HepG2 (cell line): ENCODE data around the gene MAPK8IP1. TPM values are rescaled to one million over a fixed set of nuclear protein-coding genes. Genes with fewer than 3 reads are reported as not detected.

Experiments used
- ATF7 ChIP-seq, 2 experiments: fragments of 450-650 bp in 1 of 2; sonication (generic) in 1 of 2; formaldehyde crosslinking in 1 of 2; IDR thresholded peaks; 2 replicates each; pipeline versions ENCODE4 v1.4.0 to v1.6.1; 2016 to 2020; ENCODE audit warnings: antibody characterized with exemption in 1 of 2, mild to moderate bottlenecking in 1 of 2, missing genetic modification reagents in 1 of 2
- ATF7-NPFF ChIP-seq: sonication (generic); formaldehyde crosslinking; IDR thresholded peaks from 2 replicates; pipeline ENCODE4 v1.8.1; 2023; ENCODE audit warnings: mild to moderate bottlenecking, low read depth, missing genetic modification reagents, moderate library complexity
- CBX1 ChIP-seq: IDR thresholded peaks from one replicate; pipeline ENCODE4 v1.6.1; 2016; ENCODE audit warnings: antibody characterized with exemption, low read depth
- CREM ChIP-seq, 2 experiments: sonication (generic) in 1 of 2; formaldehyde crosslinking in 1 of 2; IDR thresholded peaks; 2 replicates each; pipeline versions ENCODE4 v1.4.0 to v1.6.1; 2016 to 2020; ENCODE audit warnings: antibody characterized with exemption in 1 of 2, mild to moderate bottlenecking in 1 of 2, missing genetic modification reagents in 1 of 2
- DMTF1 ChIP-seq: sonication (generic); formaldehyde crosslinking; IDR thresholded peaks from 2 replicates; pipeline ENCODE4 v1.4.0; 2020; ENCODE audit warnings: mild to moderate bottlenecking, missing genetic modification reagents
- ELF1 ChIP-seq: sonication (generic); formaldehyde crosslinking; IDR thresholded peaks from 2 replicates; pipeline ENCODE4 v1.4.0; 2020; ENCODE audit warnings: missing genetic modification reagents
- FOXJ3 ChIP-seq: sonication (generic); formaldehyde crosslinking; IDR thresholded peaks from 2 replicates; pipeline ENCODE4 v1.4.0; 2020; ENCODE audit warnings: missing genetic modification reagents, mild to moderate bottlenecking, borderline replicate concordance
- KDM1A ChIP-seq: IDR thresholded peaks from 2 replicates; pipeline ENCODE4 v1.6.1; 2016; ENCODE audit warnings: missing compliant biosample characterization
- KLF12 ChIP-seq: sonication (generic); formaldehyde crosslinking; IDR thresholded peaks from 2 replicates; pipeline ENCODE4 v1.4.0; 2020; ENCODE audit warnings: missing genetic modification reagents, borderline replicate concordance
- MIER3 ChIP-seq: IDR thresholded peaks from 2 replicates; pipeline ENCODE4 v1.6.1; 2016; ENCODE audit warnings: missing compliant biosample characterization, borderline replicate concordance
- POGK ChIP-seq: sonication (generic); formaldehyde crosslinking; conservative IDR thresholded peaks from 2 replicates; pipeline ENCODE4 v1.8.0; 2022; ENCODE audit warnings: mild to moderate bottlenecking, moderate library complexity, missing genetic modification reagents
- RBM22 ChIP-seq: fragments of 200-400 bp; formaldehyde crosslinking; optimal IDR thresholded peaks from 2 replicates; pipeline ENCODE3; 2017; ENCODE audit warnings: mild to moderate bottlenecking, low read length, moderate library complexity
- TEAD3 ChIP-seq: optimal IDR thresholded peaks from 2 replicates; pipeline ENCODE3; 2016; ENCODE audit warnings: borderline replicate concordance
- YEATS4 ChIP-seq: sonication (generic); formaldehyde crosslinking; IDR thresholded peaks from 2 replicates; pipeline ENCODE4 v1.4.0; 2020; ENCODE audit warnings: missing genetic modification reagents, borderline replicate concordance
- ZBTB33 ChIP-seq: sonication (generic); formaldehyde crosslinking; IDR thresholded peaks from 2 replicates; pipeline ENCODE4 v1.4.0; 2020; ENCODE audit warnings: missing genetic modification reagents
- ZFP37 ChIP-seq: sonication (generic); formaldehyde crosslinking; IDR thresholded peaks from 2 replicates; pipeline ENCODE4 v1.4.0; 2020; ENCODE audit warnings: missing genetic modification reagents, borderline replicate concordance
- ZHX1 ChIP-seq: sonication (generic); formaldehyde crosslinking; IDR thresholded peaks from 2 replicates; pipeline ENCODE4 v1.8.1; 2022; ENCODE audit warnings: low read depth, mild to moderate bottlenecking, missing genetic modification reagents
- ZKSCAN8 ChIP-seq: IDR thresholded peaks from 2 replicates; pipeline ENCODE4 v1.6.1; 2016; ENCODE audit warnings: borderline replicate concordance, missing genetic modification reagents, missing compliant biosample characterization
- ZNF10 ChIP-seq: sonication (generic); formaldehyde crosslinking; IDR thresholded peaks from 2 replicates; pipeline ENCODE4 v1.4.0; 2020; ENCODE audit warnings: mild to moderate bottlenecking, low read depth, missing genetic modification reagents, borderline replicate concordance
- ZNF740 ChIP-seq: sonication (generic); formaldehyde crosslinking; IDR thresholded peaks from 2 replicates; pipeline ENCODE4 v1.4.0; 2020; ENCODE audit warnings: missing genetic modification reagents
- ZNF768 ChIP-seq: sonication (generic); formaldehyde crosslinking; IDR thresholded peaks from 2 replicates; pipeline ENCODE4 v1.4.0; 2020; ENCODE audit warnings: missing genetic modification reagents
- ZNF792 ChIP-seq: IDR thresholded peaks from 2 replicates; pipeline ENCODE4 v1.6.1; 2016
- polyA plus RNA-seq, 8 experiments: library from polyadenylated mRNA; depleted of rRNA in 3 of 8; stranded (reverse) in 7 of 8; unstranded in 1 of 8; fragments of >200 nt; fragmentation: Illumina TruSeq in 4 of 8; extraction: Trizol in 4 of 8; gene quantifications; 2 replicates each; pipeline versions ENCODE4 v1.2.1 to v1.2.3, GENCODE V29; 2011 to 2016; ENCODE audit warnings: low read depth in 4 of 8, missing spikeins in 1 of 8, mixed read lengths in 1 of 8; ENCODE audit not compliant: insufficient read depth in 1 of 8
- total RNA-seq, 5 experiments: library from RNA; depleted of rRNA; stranded (reverse); fragments of >200 nt; fragmentation: Illumina TruSeq; extraction: Trizol; gene quantifications; 2 replicates each; pipeline ENCODE4 v1.2.3, GENCODE V29; 2016; ENCODE audit warnings: low read depth in 1 of 5

The MAPK8IP1 gene
- total and polyA plus RNA-seq, 2 of the 13 experiments (the other 11 are each of a cell fraction or from before 2014, with no cell fraction given): 2.2 to 4.2 TPM

GRCh38 chr11:45848654-45849081, 36.8 kb upstream of the MAPK8IP1 start (continued):
- no peak for TF ChIP-seq POGK (CRISPR knock-in tag)
- no peak for TF ChIP-seq ELF1 (CRISPR knock-in tag)
- peak; percentile 23; the same call in 1 of the 2 replicates for TF ChIP-seq ZKSCAN8 (CRISPR knock-in tag)
- 0 out of 2 replicates have a peak, but pooled peaks have one; percentile 28 for TF ChIP-seq MIER3
- TF ChIP-seq DMTF1: no peak
- no peak for TF ChIP-seq ATF7 (IDR thresholded peaks at IDR 0.05)
- TF ChIP-seq ATF7 (CRISPR knock-in tag; IDR thresholded peaks at IDR 0.05): no peak
- TF ChIP-seq YEATS4 (CRISPR knock-in tag): no peak
- TF ChIP-seq KLF12 (CRISPR knock-in tag): no peak
- no peak for TF ChIP-seq ZNF740
- no peak for TF ChIP-seq ATF7-NPFF
- TF ChIP-seq ZNF792: no peak
- no peak for TF ChIP-seq CBX1
- TF ChIP-seq FOXJ3 (CRISPR knock-in tag): no peak
- TF ChIP-seq ZHX1 (CRISPR knock-in tag): no peak
- no peak for TF ChIP-seq RBM22
- no peak for TF ChIP-seq ZNF10 (CRISPR knock-in tag)
- peak; percentile 77 for TF ChIP-seq TEAD3 (CRISPR knock-in tag)
- TF ChIP-seq ZFP37 (CRISPR knock-in tag): no peak
- TF ChIP-seq KDM1A (CRISPR knock-in tag): 0 out of 2 replicates have a peak, but pooled peaks have one; percentile 35
- no peak for TF ChIP-seq CREM (IDR thresholded peaks at IDR 0.05)
- TF ChIP-seq CREM (CRISPR knock-in tag; IDR thresholded peaks at IDR 0.05): no peak
- no peak for TF ChIP-seq ZNF768 (CRISPR knock-in tag)
- no peak for TF ChIP-seq ZBTB33 (CRISPR knock-in tag)
